ENCODE results near the gene UNC13A.

- TF ChIP-seq CTCF (IDR thresholded peaks at IDR 0.05) (no peak), POLR2A (IDR thresholded peaks at IDR 0.05) (no peak)
Measured at GRCh38 chr19:17716309-17716929, 28.3 kb upstream of the UNC13A start.
